ENCODE data around the gene SLC22A4. TPM values are rescaled to one million over a fixed set of nuclear protein-coding genes. Genes with fewer than 3 reads are reported as not detected.

Gene SLC22A4
- polyA plus RNA-seq, 3 donors = 5.1 to 6.2 (median 5.8) TPM

GRCh38 chr5:132272311-132273210 is 21.6 kb upstream of the SLC22A4 start:
- DNase-seq (ENCODE audit: low read depth in 3 of 3, low spot score in 2 of 3) = no peak

- DNase-seq (ENCODE audit: low read depth in 3 of 3, low spot score in 2 of 3) = no peak
Observed at GRCh38 chr5:132273631-132274030, 20.6 kb upstream of the SLC22A4 start.

GRCh38 chr5:132274050-132274792 is 20.0 kb upstream of the SLC22A4 start:
- no peak for DNase-seq (ENCODE audit: low read depth in 3 of 3, low spot score in 2 of 3)

- DNase-seq (ENCODE audit: low read depth in 3 of 3, low spot score in 2 of 3) = no peak
Observed at GRCh38 chr5:132275367-132276220, 18.6 kb upstream of the SLC22A4 start.

GRCh38 chr5:132277256-132277655 is 16.9 kb upstream of the SLC22A4 start:
- DNase-seq (ENCODE audit: low read depth in 3 of 3, low spot score in 2 of 3) = no peak

- DNase-seq (ENCODE audit: low read depth in 3 of 3, low spot score in 2 of 3) = no peak
Observed at GRCh38 chr5:132277971-132278853, 16.0 kb upstream of the SLC22A4 start.

GRCh38 chr5:132279801-132280200 is 14.4 kb upstream of the SLC22A4 start:
- DNase-seq (ENCODE audit: low read depth in 3 of 3, low spot score in 2 of 3) = no peak

GRCh38 chr5:132280371-132281240 is 13.6 kb upstream of the SLC22A4 start:
- DNase-seq (ENCODE audit: low read depth in 3 of 3, low spot score in 2 of 3) = no peak

GRCh38 chr5:132281856-132282614 is 12.2 kb upstream of the SLC22A4 start:
- DNase-seq (ENCODE audit: low read depth in 3 of 3, low spot score in 2 of 3) = no peak

GRCh38 chr5:132283423-132284043 is 10.7 kb upstream of the SLC22A4 start:
- DNase-seq (ENCODE audit: low read depth in 3 of 3, low spot score in 2 of 3) = no peak

GRCh38 chr5:132289097-132289496 is 5.1 kb upstream of the SLC22A4 start:
- no peak for DNase-seq (ENCODE audit: low read depth in 3 of 3, low spot score in 2 of 3)

GRCh38 chr5:132291026-132291425 is 3.2 kb upstream of the SLC22A4 start:
- no peak for DNase-seq (ENCODE audit: low read depth in 3 of 3, low spot score in 2 of 3)

GRCh38 chr5:132293066-132293991 is 865 bp upstream of the SLC22A4 start:
- peak; percentile 72 to 84 (median 81) for DNase-seq (ENCODE audit: low read depth in 3 of 3, low spot score in 2 of 3)

- no peak for DNase-seq (ENCODE audit: low read depth in 3 of 3, low spot score in 2 of 3)
Observed at GRCh38 chr5:132294728-132295504, 722 bp downstream of the SLC22A4 start.

- no peak for DNase-seq (ENCODE audit: low read depth in 3 of 3, low spot score in 2 of 3)
Observed at GRCh38 chr5:132295505-132296411, 1.6 kb downstream of the SLC22A4 start.
